Stimulated activated naive CD8-positive, alpha-beta T cell treated with anti-CD3 and anti-CD28 coated beads, Interleukin-15, Interleukin-2, amounts not matched to agents 100 U/mL and 50 U/mL, for 24 hours (primary cell): Measurements from ENCODE around the gene MAP2K3.
"Not testable (repeated sequence)": the region's sequence is repeated elsewhere in the genome, so short reads cannot be mapped to it uniquely, and the experiment has no call there.

Source experiments
- ATAC-seq: fragments of 150-1000 bp; cut with Tn5 transposase; one replicate; pipeline ENCODE4 v1.10.0; 2021
- DNase-seq: peaks from one replicate; pipeline ENCODE4 v3.0.0; 2021

MAP2K3 gene

DNA sequence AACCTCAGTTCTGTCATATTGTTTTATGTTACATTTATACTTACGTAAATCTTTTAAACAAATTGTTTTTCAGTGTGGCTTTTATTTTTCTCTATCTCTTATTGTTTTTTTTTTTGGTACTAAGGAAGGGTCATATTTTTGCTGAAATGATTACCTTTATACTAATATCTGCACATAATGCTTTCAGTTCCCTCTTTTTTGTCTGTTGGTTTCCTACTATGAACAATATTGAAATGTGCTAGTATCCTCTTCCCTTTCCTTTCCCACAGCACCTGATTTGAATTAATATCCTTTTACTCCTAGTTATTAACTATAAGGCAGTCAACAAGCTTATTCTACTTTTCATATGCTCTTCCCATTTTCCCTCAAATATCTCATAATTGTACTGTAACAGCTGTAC, 43.4 kb downstream of the MAP2K3 start:
- not testable (repeated sequence) for DNase-seq, ATAC-seq

DNA sequence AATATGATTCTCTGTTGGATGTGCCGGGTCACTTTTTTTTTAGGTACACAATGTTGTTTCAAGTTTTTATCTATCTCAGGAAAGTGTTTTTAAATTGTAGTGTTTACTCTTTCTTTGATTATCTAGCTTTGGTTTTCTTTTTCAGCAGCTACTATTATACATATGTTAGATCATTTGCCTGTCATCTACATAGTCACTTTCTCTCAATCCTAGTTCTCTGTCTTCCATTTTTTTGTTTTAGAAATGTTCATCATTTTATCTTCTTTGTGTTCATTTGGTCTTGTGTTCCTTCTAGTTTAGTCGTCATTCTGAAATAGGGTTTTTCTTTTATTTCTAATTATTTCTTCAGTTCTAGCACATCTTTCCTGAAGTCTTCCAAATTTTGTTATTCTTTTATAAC, 44.3 kb downstream of the MAP2K3 start:
- DNase-seq, ATAC-seq: not testable (repeated sequence)

DNA sequence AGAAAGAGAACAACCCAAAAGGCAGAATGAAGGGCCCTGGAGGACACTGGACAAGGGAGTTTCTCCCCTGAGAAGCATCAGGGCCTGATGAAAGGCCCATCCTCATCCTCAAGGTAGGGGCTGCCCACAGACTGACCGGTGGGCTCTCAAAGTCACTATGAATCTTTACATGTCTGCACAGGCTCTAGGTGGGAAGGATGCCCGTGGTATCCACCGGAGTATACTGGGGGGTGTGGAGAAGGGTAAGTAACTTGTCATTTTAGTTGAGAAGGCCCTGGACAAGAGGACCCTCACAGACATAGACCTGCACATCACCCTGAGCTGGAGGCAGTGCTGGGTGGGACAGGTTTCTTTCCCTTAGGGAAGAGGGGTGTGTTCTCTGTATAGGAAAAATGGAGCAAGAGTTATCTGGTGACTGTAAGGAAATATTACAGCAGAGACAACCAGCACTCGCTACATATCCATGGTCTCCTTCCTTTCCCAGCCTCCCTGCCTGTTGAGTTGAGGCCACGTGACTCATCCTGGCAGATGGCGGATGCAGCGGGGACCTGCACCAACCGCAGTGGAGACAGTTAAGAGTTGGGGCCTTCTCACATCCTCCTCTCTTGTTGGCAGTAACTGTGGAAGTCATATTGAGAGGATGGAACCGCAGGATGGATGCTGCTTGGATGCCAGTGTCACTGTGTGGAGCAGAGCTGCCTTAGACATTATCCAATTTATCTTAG, 46.1 kb downstream of the MAP2K3 start:
- no peak for ATAC-seq
- no peak for DNase-seq

DNA sequence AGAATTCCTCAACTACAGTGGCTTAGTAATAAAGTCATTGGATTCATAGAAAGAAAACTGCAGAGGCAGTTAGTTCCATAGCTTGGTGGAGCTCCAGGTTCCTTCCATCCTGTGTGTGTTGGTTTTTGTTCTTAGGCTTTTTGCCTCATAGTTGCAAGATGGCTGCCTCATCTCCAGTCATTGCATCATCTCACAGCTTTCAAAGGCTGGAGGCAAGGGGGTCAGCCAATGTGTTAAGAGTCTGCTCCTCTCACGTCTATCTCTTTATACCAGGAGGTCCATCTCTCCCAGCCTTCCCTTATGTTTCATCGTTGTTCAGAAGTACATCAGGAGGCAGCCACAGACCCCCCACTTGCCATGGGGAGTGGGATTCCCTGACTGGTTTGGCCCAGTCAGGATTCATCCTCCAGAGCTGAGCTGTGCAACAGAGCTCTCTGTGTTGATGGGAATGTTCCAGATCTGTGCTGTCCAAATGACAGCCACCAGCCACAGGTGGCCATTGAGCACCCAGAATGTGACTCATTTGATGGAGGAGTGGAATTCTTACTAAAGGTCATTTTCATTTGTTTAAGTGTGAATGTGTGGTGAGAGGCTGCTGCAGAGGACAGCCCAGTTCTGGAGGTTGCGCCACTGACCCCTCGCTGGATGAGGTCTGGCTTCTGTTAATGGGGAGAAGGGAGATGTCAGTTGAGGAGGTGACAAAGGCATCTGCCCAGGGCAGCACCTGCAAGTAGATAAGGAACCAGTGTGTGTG, 52.2 kb downstream of the MAP2K3 start:
- DNase-seq, ATAC-seq: not testable (repeated sequence)

DNA sequence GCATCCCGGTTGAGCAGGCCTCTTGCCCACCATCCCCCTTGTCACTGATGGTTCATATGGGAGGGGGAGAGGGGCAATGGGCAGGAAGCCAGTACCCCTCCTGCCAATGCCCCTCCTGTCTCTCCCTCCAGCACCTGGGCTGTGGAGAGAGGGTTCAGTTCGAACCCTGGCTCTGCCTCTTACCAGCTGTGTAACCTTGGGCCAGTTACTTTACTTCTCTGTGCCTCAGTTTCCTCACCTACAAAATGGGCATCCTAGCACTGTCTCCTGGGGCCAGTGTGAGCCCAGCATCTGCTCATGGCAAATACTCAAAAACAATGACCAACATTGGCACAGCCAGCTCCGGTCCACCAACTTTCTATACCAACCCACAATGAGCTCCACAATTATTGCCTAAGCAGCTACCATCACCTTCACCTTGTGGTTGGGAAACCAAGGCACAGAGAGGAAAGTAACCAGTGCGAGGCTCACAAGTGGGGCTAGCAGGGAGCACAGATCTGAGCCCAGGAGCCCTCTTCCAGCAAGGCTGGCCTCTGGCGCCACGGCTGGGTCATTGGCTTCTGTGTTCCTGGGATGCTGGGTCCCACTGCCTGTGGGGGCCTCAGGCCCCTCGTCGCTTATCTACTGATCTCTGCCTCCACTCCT, 53.6 kb downstream of the MAP2K3 start:
- not testable (repeated sequence) for ATAC-seq, DNase-seq

DNA sequence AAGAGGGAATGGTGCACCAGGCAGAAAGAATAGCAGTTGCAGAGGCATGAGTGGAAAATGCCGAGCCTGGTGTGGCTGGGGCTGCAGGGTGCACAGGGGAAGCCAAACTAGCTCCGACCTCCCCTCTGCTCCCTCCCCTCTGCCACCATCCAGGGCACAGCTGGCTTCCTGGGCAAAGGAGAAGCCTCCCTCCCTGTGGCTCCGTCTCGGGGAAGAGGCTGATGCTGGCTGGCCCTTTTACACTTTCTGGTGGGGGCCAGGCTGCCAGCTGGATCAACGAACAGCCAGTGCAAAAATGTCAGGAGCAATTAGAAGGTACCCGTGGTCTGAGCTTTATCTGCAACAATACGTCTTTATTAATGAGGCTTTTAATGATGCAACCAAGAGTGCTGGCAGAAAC, 54.5 kb downstream of the MAP2K3 start:
- ATAC-seq = no peak
- DNase-seq = no peak

DNA sequence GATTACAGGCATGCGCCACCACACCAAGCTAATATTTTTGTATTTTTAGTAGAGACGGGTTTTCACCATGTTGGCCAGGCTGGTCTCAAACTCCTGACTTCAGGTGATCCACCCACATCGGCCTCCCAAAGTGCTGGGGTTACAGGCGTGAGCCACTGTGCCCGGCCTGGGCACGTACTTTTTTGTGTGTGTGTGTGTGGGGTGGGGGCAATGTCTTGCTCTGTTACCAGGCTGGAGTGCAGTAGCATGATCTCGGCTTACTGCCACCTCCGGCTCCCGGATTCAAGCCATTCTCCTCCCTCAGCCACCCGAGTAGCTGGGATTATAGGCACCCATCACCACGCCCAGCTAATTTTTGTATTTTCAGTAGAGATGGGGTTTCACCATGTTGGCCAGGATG, 55.1 kb downstream of the MAP2K3 start:
- DNase-seq, ATAC-seq: not testable (repeated sequence)

DNA sequence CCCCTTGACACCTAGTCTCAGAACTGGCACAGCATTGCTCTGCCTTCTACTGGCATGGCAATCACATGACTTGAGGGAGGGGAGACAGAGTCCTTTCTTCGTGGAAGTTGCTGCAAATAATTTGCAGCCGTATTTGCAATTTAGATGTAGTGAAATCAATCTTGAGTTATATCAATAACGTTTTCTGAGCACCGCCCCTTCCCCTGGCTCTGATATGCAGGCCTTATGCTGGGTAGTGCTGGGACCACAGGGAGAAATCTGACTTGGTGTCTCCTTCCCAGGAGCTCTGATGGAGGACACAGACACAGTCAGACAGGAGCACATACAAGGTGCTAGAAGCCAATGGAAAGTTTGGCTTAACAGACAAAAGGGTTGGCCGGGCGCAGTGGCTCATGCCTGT, 55.9 kb downstream of the MAP2K3 start:
- DNase-seq, ATAC-seq: not testable (repeated sequence)

DNA sequence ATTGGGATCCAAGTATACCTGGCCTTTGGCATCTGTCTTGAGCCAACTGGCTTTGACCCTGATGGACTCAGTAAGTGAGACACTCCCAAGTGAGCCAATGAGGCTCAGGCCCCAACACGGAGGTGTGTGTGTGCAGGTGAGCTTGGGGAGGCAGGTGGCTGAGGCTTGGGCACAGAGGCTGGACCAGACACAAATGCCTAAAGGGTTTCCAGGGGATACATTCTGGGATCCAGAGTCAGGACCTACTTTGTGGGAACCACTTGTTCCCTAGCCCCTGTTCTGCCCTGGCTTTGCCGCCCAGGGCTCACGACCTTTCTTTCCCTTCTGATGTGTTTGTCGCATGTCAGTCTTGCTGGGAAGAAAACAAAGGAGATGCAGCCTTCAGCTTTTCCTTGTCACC, 56.8 kb downstream of the MAP2K3 start:
- not testable (repeated sequence) for ATAC-seq, DNase-seq

DNA sequence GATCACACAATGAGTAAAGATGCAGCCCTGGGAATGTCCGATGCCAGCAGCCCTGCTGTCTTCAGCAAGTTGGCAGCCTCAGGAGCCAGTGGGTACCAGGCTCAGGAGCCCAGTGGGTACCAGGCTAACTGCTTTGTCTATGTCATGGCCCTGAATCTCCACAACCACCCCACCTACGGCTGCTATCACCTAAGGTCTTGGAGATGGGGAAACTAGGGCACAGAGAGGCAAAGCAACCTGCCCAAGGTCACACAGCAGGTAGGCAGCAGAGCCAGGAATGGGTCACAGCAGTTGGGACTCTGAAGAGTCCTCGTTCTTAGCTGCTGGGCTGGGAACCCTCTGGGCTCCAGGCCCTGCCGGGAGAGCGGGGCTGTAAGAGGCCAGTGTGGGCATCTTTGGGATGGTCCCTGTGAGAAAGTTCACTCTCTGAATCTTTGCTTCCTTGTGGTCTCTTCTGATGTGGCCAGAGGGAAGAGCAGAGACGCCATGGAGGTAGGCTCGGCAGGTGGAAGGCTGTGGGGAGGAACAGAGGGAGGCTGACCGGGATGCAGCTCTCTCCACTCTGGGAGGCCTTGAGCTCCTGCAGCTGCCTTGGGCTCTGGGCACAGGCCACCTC, 57.5 kb downstream of the MAP2K3 start:
- not testable (repeated sequence) for ATAC-seq, DNase-seq

DNA sequence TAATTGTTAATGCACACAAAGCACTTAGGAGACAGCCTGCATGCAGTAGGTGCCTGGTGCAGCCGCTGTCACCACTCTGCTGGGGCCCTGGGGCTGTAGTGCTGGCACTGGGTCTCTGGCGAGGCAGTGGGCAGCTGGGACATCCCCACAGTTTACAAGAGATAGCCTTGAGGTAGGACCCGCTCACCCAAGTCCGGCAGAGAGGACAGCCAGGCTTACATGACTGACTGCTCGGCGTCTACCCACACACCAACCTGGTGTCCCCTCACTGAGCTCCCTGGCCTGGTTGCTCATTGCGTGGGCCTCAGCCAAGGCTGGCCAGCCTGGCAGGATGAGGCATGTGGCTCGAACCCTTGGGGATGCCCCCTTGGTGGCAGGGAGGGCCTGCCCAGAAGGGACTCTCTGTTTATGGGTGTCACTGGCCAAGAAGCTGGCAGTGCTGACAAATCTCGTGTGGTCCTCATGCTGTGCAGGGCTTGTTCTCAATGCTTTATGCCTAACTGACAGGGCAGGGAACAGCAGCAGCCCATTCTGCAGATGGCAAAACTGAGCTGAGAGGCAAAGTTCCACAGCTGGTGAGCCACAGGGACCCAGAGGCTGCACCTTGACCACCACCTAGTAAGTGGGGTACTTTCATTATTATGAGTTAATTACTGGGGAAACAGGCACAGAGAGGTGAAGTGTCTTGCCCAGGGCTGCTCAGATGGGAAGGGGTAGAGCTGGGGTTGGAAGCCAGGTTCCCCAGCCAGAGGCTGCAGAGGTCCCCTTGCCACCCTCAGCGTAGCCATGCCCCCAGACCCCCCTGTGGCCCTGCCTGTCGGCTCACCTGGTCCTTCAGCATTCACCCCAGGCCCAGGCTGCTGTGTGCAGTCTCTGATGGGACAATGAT, 58.8 kb downstream of the MAP2K3 start:
- not testable (repeated sequence) for ATAC-seq, DNase-seq

DNA sequence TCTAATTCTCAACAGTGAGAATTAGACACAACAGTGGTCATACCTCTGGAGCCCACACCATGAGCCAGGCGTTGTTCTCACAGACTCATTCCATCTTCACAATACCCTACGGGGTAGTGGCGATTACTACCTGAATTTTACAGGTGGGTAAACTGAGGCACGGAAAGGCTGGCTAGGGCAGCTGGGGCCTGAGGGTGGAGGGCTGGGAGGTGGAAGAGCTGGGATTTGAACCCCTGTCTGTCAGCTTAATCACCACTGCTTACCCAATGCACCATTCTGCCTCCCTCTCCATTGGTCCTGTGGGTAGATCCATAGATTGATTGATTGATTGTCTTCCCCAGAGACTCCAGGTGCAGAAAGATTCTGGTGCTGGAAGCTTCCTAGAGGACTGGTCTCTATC, 60.3 kb downstream of the MAP2K3 start:
- ATAC-seq, DNase-seq: not testable (repeated sequence)

DNA sequence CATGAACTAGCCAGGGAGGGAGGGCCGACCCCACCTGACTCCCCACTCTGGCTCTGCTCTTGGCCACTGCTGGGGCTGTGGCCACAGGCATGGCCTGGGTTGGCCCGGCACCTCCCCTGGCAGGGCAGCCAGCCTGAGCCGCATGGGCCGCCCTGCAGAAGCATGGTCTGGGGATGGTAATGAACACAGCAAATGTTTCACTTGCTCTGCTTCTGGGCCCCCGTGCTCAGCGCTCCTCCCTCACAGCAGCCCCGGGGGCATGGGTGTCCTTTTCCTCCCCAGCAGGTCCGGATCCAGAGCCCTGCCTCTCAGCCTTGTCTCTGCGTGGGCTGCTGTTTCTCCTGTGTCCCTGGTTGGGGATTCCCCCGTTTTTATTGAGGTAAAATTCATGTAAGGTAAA, 60.7 kb downstream of the MAP2K3 start:
- DNase-seq (no peak), ATAC-seq (no peak)

DNA sequence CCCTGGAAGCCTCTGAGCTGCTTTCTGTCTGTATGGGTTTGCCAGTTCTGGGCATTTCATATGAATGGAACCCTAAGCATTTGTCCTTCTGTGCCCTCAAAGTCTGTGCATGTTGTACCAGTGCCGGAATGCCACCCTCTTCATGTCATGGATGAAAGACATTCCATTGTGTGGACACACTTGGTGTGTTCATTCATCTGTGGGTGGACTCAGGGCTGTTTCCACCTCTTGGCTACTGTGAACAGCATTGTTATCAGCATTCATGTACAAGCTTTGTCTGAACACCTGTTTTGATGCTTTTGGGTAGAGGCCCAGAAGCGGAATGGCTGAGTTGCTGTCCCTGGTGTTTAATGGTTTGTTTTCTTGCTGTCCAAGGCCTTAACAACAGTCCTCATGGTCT, 61.6 kb downstream of the MAP2K3 start:
- DNase-seq, ATAC-seq: not testable (repeated sequence)

DNA sequence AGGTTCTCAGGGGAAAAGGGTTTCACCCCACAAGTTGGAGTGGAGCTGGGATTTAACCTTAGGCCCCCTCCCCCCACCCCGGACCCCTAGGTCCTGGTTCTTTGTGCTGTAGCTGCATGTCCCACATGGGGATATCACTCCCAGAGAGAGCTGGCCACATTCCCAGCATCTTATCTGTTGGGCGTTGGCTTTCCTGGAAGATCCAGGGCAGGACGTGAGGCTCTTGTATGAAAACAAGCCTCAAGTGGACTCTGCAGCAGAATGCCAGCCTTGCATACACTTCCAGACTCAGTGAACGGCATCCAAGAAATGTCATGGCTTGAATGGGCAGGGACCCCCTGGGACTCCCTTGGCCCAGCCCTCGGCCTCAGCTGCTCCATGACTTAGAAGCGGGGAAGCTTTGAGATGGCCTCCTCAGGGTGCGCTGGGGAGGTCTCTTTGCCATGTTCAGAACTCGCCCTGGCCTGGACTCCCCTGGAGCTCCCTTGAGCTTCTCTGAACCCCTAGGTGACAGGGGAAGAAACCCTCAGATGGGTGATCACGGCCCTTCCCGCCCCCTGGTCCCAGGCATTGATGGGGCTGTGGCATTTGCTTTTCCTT, 62.2 kb downstream of the MAP2K3 start:
- DNase-seq, ATAC-seq: not testable (repeated sequence)

DNA sequence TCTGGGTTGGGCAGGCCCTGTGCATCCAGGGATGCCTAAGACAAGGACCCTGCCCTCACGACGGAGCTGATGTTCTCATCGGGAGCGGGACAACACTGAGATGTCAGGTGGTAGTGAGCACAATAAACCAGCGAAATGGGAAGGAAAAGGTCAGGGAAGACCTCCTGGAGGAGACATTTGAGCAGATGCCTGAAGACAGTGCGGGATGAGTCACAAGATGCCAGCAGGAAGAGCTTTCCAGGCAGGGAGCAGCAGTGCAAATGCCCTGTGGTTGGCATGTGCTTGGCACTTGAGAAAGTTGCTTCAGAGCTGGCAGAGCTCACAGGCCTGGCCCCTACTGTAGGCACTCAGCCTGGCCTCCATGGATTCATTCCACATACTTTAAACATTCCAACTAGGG, 63.1 kb downstream of the MAP2K3 start:
- DNase-seq, ATAC-seq: not testable (repeated sequence)

DNA sequence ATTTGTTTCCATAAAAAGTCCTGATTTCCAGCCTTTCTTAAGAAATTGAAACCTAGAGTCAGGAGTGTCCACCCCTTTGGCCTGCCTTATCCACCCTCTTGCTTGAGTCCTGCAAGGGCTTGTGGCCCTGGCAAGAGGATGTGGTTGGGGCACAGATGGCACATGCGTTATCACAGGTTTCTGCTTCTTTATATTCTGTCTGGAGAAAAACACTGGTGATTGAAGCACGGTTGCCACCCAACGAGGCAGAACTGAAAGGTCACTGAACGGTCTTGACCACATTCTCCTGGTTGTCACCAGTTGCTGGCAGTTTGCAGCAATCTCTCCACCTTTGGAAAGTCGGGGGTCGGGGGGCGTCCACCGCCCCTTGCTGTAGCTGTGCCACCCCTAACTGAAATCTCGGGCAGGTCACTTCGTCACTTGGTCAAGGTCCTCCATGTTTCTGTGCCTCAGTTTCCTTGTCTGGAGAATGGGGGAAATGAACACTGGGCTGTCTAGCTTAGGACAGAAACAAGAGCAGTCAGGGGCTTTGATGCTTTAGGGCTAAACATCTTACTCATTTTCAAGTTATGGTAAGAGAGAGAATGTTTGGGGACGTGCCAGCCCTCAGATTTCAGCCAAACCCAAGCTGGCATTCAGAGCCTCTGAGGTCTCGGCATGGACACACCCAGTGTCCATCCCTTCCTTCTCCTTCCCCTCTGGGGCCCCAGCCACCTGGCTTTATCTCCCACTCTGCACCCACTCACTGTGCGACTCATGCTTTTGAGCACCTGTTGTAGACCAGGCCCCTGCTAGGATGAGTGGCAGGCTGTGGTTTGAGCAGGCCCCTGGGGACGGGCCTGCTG, 63.8 kb downstream of the MAP2K3 start:
- ATAC-seq, DNase-seq: not testable (repeated sequence)

DNA sequence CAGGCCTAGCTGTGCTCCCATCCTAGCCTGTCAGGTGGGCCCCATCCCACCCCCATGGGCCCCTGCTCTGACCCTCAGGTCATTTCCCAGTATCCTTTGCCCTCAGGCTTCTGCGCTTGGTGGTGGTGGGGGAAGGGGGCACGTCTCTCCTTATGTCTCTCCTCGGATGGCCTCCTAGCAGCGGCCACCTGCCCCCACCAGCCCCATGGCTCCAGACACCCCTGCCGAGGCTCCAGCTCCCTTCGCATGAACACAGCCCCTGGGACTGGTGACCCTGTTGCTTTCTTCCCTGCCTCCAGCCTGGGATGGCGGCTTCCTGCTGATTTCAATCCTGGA, 64.4 kb downstream of the MAP2K3 start:
- not testable (repeated sequence) for DNase-seq, ATAC-seq

DNA sequence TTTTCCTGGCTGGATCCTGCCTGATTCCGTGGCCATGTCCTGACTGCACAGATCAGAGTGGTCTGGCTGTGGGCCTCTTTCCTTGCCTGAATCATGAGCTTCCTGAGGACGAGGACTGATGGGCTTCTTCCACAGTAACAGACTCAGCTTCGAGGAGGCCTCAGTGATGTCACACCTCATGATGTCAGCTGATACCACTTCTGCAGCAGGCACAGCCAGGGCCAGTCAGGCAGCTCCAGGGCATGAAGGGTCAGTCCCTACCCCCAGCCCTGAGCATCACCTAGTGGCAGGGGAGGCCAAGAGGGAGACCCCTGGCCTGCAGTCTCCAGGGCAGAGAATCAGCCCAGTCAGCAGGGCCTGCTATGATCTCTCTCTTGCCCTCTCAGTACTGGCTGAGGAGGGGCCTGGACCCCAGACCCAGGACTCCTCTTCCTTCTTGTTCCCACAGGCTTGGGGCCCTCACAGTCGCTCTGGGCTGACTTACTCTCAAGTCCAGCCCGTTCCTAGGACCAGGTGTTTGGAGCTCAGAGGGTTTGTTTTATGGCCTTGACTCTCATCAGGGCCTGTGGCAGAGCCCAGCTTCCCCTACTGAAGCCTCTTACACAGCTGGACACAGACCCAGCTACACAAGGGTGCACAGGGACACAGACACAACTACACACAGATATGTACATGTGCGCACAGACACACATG, 65.0 kb downstream of the MAP2K3 start:
- not testable (repeated sequence) for DNase-seq, ATAC-seq
